ENCODE results near the gene CCDC187. TPM values are rescaled to one million over a fixed set of nuclear protein-coding genes. Genes with fewer than 3 reads are reported as not detected.

The CCDC187 gene
- total RNA-seq, 1 donor from 2014 or later: not detected

Other genes with a start within 250 kb of the CCDC187 start
- 3.2 and 3.7 TPM in 2 replicates for gene NACC2, start 208.8 kb downstream of the CCDC187 start, total RNA-seq
- gene TMEM250, start 185.2 kb downstream of the CCDC187 start, total RNA-seq: 51.4 and 53.9 TPM in 2 replicates
- not detected in 2 replicates for gene LHX3, start 99.0 kb downstream of the CCDC187 start, total RNA-seq
- 14.3 and 15.6 TPM in 2 replicates for gene QSOX2, start 58.3 kb downstream of the CCDC187 start, total RNA-seq
- 10.7 and 11.4 TPM in 2 replicates for gene GPSM1, start 23.4 kb upstream of the CCDC187 start, total RNA-seq
- 18.8 and 20.0 TPM in 2 replicates for gene DNLZ, start 59.6 kb upstream of the CCDC187 start, total RNA-seq
- 3.8 TPM in 2 replicates for gene CARD9, start 69.6 kb upstream of the CCDC187 start, total RNA-seq
- gene SNAPC4, start 96.1 kb upstream of the CCDC187 start, total RNA-seq: 13.2 and 15.2 TPM in 2 replicates
- gene ENTR1, start 106.5 kb upstream of the CCDC187 start, total RNA-seq: 65.1 and 69.9 TPM in 2 replicates
- gene PMPCA, start 106.6 kb upstream of the CCDC187 start, total RNA-seq: 58.5 and 62.4 TPM in 2 replicates
- gene INPP5E, start 135.8 kb upstream of the CCDC187 start, total RNA-seq: 18.5 and 19.5 TPM in 2 replicates
- 71.0 and 72.5 TPM in 2 replicates for gene SEC16A, start 178.9 kb upstream of the CCDC187 start, total RNA-seq
- gene NOTCH1, start 242.0 kb upstream of the CCDC187 start, total RNA-seq: 66.1 and 67.4 TPM in 2 replicates

Measured in T-helper 2 cell treated with Interferon-gamma antibody and Interleukin-4, amounts not matched to agents 100 ng/mL and 5 ng/mL, for 36 hours (primary cell).